Measurements from ENCODE around the gene DARS1.

DARS1 gene

GRCh38 chr2:136004965-136005364 is 19.5 kb upstream of the DARS1 start:
- no peak for DNase-seq (ENCODE audit: low read depth, low spot score)

GRCh38 chr2:136001131-136001530 is 15.7 kb upstream of the DARS1 start:
- DNase-seq (ENCODE audit: low read depth, low spot score): no peak
- H3K4me3 ChIP-seq (ENCODE audit: low read depth, low read length): no peak overlapping the region
- in situ Hi-C loops (cut with HindIII; ENCODE audit: low sequenced_read_pairs): no loop called here
- no peak for TF ChIP-seq CTCF (IDR thresholded peaks at IDR 0.05; ENCODE audit: low read depth, low read length)

More at GRCh38 chr2:136004965-136005364, 19.5 kb upstream of the DARS1 start:
- TF ChIP-seq CTCF (IDR thresholded peaks at IDR 0.05; ENCODE audit: low read depth, low read length): no peak
- in situ Hi-C loops (cut with HindIII; ENCODE audit: low sequenced_read_pairs): no loop called here
- no peak overlapping the region for H3K4me3 ChIP-seq (ENCODE audit: low read depth, low read length)

GRCh38 chr2:136000502-136000901 is 15.1 kb upstream of the DARS1 start:
- TF ChIP-seq CTCF (IDR thresholded peaks at IDR 0.05; ENCODE audit: low read depth, low read length): no peak

GRCh38 chr2:135999899-136000298 is 14.5 kb upstream of the DARS1 start:
- TF ChIP-seq CTCF (IDR thresholded peaks at IDR 0.05; ENCODE audit: low read depth, low read length): no peak
- DNase-seq (ENCODE audit: low read depth, low spot score): no peak
- in situ Hi-C loops (cut with HindIII; ENCODE audit: low sequenced_read_pairs): no loop called here
- H3K4me3 ChIP-seq (ENCODE audit: low read depth, low read length): no peak overlapping the region

More at GRCh38 chr2:136000502-136000901, 15.1 kb upstream of the DARS1 start:
- no peak for DNase-seq (ENCODE audit: low read depth, low spot score)
- H3K4me3 ChIP-seq (ENCODE audit: low read depth, low read length): no peak overlapping the region
- in situ Hi-C loops (cut with HindIII; ENCODE audit: low sequenced_read_pairs): no loop called here

GRCh38 chr2:135998879-135999278 is 13.5 kb upstream of the DARS1 start:
- no peak for TF ChIP-seq CTCF (IDR thresholded peaks at IDR 0.05; ENCODE audit: low read depth, low read length)
- in situ Hi-C loops (cut with HindIII; ENCODE audit: low sequenced_read_pairs): no loop called here
- DNase-seq (ENCODE audit: low read depth, low spot score): no peak
- no peak overlapping the region for H3K4me3 ChIP-seq (ENCODE audit: low read depth, low read length)

GRCh38 chr2:135997380-135997779 is 12.0 kb upstream of the DARS1 start:
- H3K4me3 ChIP-seq (ENCODE audit: low read depth, low read length): no peak overlapping the region
- TF ChIP-seq CTCF (IDR thresholded peaks at IDR 0.05; ENCODE audit: low read depth, low read length): peak; percentile 12
- in situ Hi-C loops (cut with HindIII; ENCODE audit: low sequenced_read_pairs): no loop called here
- DNase-seq (ENCODE audit: low read depth, low spot score): no peak

GRCh38 chr2:135996304-135996703 is 10.9 kb upstream of the DARS1 start:
- no peak for TF ChIP-seq CTCF (IDR thresholded peaks at IDR 0.05; ENCODE audit: low read depth, low read length)
- in situ Hi-C loops (cut with HindIII; ENCODE audit: low sequenced_read_pairs): no loop called here
- no peak for DNase-seq (ENCODE audit: low read depth, low spot score)
- no peak overlapping the region for H3K4me3 ChIP-seq (ENCODE audit: low read depth, low read length)
